HCT116 (cell line): ENCODE measurements around the gene AP3D1. TPM values are rescaled to one million over a fixed set of nuclear protein-coding genes. Genes with fewer than 3 reads are reported as not detected.

ENCODE experiments used
- ATAC-seq: fragments of 200-7000 bp; cut with Tn5 transposase; 2 replicates; pipeline ENCODE4 v1.9.1; 2020; ENCODE audit warnings: mild to moderate bottlenecking, moderate library complexity
- BruUV-seq: library from RNA; stranded (reverse); fragments of 400-500 nt; replicated peaks from 2 replicates; lab custom pipeline; 2021; lab: Mats Ljungman, UMichigan
- CTCF ChIA-PET: fragments of 300-600 bp; sonication (Branson Sonifier 250); formaldehyde crosslinking; loops from one replicate; lab custom pipeline; 2021; ENCODE audit warnings: antibody characterized with exemption; lab: Charles Lee
- POLR2A ChIA-PET: fragments of 300-600, 350-600 bp; sonication (Branson Sonifier 250); formaldehyde crosslinking; loops from one replicate; lab custom pipeline; 2021; ENCODE audit warnings: antibody characterized with exemption; lab: Charles Lee
- RAD21 ChIA-PET, 2 experiments: fragments of 300-600 bp; sonication (Branson Sonifier 250); formaldehyde crosslinking; loops; one replicate each; lab custom pipeline; 2023; ENCODE audit warnings: low total read pairs in 2 of 2; ENCODE audit not compliant: uncharacterized antibody in 2 of 2, unreplicated experiment in 2 of 2, low non-redundant PET in 1 of 2; lab: Charles Lee
- DNase-seq: peaks from one replicate; pipeline ENCODE4 v3.0.0-alpha.2; 2010; ENCODE audit warnings: low read depth, low spot score
- H2AFZ ChIP-seq: fragments of 200-600 bp; shearing (Covaris generic), sonication (generic); 2 replicates; pipeline ENCODE4 v1.6.1; 2017; ENCODE audit warnings: low read depth, mixed run types, mixed read lengths, antibody characterized with exemption, low read length; ENCODE audit not compliant: poor library complexity, severe bottlenecking
- H3K27ac ChIP-seq: 2 replicates; pipeline ENCODE4 v1.5.1; 2012; ENCODE audit warnings: low read depth, low read length
- H3K27me3 ChIP-seq: fragments of 200-600 bp; sonication (generic); 2 replicates; pipeline ENCODE4 v1.6.1; 2016; ENCODE audit warnings: mixed run types, low read length, mixed read lengths; ENCODE audit not compliant: insufficient read depth
- H3K36me3 ChIP-seq, 2 experiments: fragments of 200-500 bp in 1 of 2; fragments of 200-600 bp in 1 of 2; sonication (Bioruptor generic) in 1 of 2; sonication (generic) in 1 of 2; 2 replicates each; pipeline versions ENCODE4 v1.5.1 to v1.6.1; 2014 to 2016; ENCODE audit warnings: low read length in 2 of 2, inconsistent platforms in 1 of 2, mixed read lengths in 1 of 2, mixed run types in 1 of 2; ENCODE audit not compliant: insufficient read depth in 2 of 2, control insufficient read depth in 1 of 2
- H3K4me1 ChIP-seq, 2 experiments: fragments of 200-600 bp in 1 of 2; sonication (generic) in 1 of 2; 2 replicates each; pipeline versions ENCODE4 v1.5.1 to v1.6.1; 2012 to 2017; ENCODE audit warnings: low read length in 2 of 2, inconsistent platforms in 1 of 2, mild to moderate bottlenecking in 1 of 2, mixed read lengths in 1 of 2, mixed run types in 1 of 2, moderate library complexity in 1 of 2; ENCODE audit not compliant: insufficient read depth in 2 of 2, control insufficient read depth in 1 of 2
- H3K4me2 ChIP-seq: fragments of 200-600 bp; sonication (generic); 2 replicates; pipeline ENCODE4 v1.6.1; 2017; ENCODE audit warnings: mixed run types, low read length, mixed read lengths
- H3K4me3 ChIP-seq, 2 experiments: fragments of 200-600 bp in 1 of 2; sonication (generic) in 1 of 2; replicated peaks in 1 of 2; 2 replicates each; pipeline ENCODE4 v1.5.1; 2011 to 2016; ENCODE audit warnings: low read length in 2 of 2, control low read depth in 1 of 2, low read depth in 1 of 2, mild to moderate bottlenecking in 1 of 2, mixed read lengths in 1 of 2, mixed run types in 1 of 2
- H3K79me2 ChIP-seq: fragments of 200-600 bp; sonication (generic); 2 replicates; pipeline ENCODE4 v1.6.1; 2017; ENCODE audit warnings: mild to moderate bottlenecking, mixed run types, low read length, moderate library complexity, mixed read lengths; ENCODE audit not compliant: insufficient read depth
- H3K9ac ChIP-seq: fragments of 200-600 bp; sonication (generic); 2 replicates; pipeline ENCODE4 v1.6.1; 2016; ENCODE audit warnings: low read length, mixed read lengths
- H3K9me2 ChIP-seq: fragments of 200-600 bp; sonication (generic), shearing (Covaris generic); 2 replicates; pipeline ENCODE4 v1.6.1; 2017; ENCODE audit warnings: mixed run types, mild to moderate bottlenecking, moderate library complexity; ENCODE audit not compliant: insufficient read depth
- H3K9me3 ChIP-seq, 2 experiments: fragments of 200-500 bp in 1 of 2; fragments of 200-600 bp in 1 of 2; sonication (Bioruptor generic) in 1 of 2; sonication (generic) in 1 of 2; 2 replicates each; pipeline ENCODE4 v1.6.1; 2014 to 2017; ENCODE audit warnings: low read length in 2 of 2, mixed read lengths in 2 of 2, inconsistent platforms in 1 of 2, low read depth in 1 of 2, mild to moderate bottlenecking in 1 of 2, mixed run types in 1 of 2, moderate library complexity in 1 of 2; ENCODE audit not compliant: control insufficient read depth in 1 of 2, insufficient read depth in 1 of 2
- H4K20me1 ChIP-seq: fragments of 200-600 bp; sonication (generic), shearing (Covaris generic); 2 replicates; pipeline ENCODE4 v1.6.1; 2017; ENCODE audit warnings: mixed run types, mild to moderate bottlenecking, moderate library complexity; ENCODE audit not compliant: insufficient read depth
- CTCF ChIP-seq, 3 experiments: fragments of 200-600 bp in 1 of 3; sonication (generic) in 1 of 3; IDR thresholded peaks in 2 of 3; conservative IDR thresholded peaks in 1 of 3; 2 replicates each; pipeline ENCODE4 v1.5.1; 2012 to 2017; ENCODE audit warnings: low read depth in 2 of 3, low read length in 2 of 3, antibody characterized with exemption in 1 of 3, borderline replicate concordance in 1 of 3, control low read depth in 1 of 3, mild to moderate bottlenecking in 1 of 3, mixed read lengths in 1 of 3, mixed run types in 1 of 3, moderate library complexity in 1 of 3; ENCODE audit not compliant: insufficient read depth in 1 of 3
- ELF1 ChIP-seq: IDR thresholded peaks from 2 replicates; pipeline ENCODE4 v1.6.1; 2012; ENCODE audit warnings: low read depth, borderline replicate concordance
- EZH2 ChIP-seq: fragments of 200-600 bp; sonication (generic); IDR thresholded peaks from 2 replicates; pipeline ENCODE4 v1.6.1; 2017; ENCODE audit warnings: antibody characterized with exemption, mixed run types
- JUND ChIP-seq: IDR thresholded peaks from 2 replicates; pipeline ENCODE4 v1.6.1; 2012
- TCF7L2 ChIP-seq: IDR thresholded peaks from 2 replicates; pipeline ENCODE4 v1.7.0; 2011; ENCODE audit warnings: borderline replicate concordance, inconsistent platforms; ENCODE audit not compliant: insufficient read depth, insufficient read length; ENCODE audit errors: extremely low read depth
- ZBTB33 ChIP-seq: IDR thresholded peaks from 2 replicates; pipeline ENCODE4 v1.6.1; 2011; ENCODE audit warnings: mild to moderate bottlenecking, low read length, moderate library complexity; ENCODE audit not compliant: insufficient replicate concordance; ENCODE audit errors: extremely low read depth
- ZNF274 ChIP-seq: fragments of 200-500 bp; sonication (Bioruptor generic); IDR thresholded peaks from 2 replicates; pipeline ENCODE4 v1.6.1; 2014; ENCODE audit warnings: mild to moderate bottlenecking, low read depth, low read length, inconsistent platforms
- intact Hi-C: fragments of 100-400 bp; cut with micrococcal nuclease; formaldehyde crosslinking; loops from 2 replicates; pipeline ENCODE4 v1.10.0; 2022
- total RNA-seq: library from RNA; stranded (reverse); gene quantifications from one replicate; pipeline ENCODE4 v1.2.1, GENCODE V29; 2021; ENCODE audit not compliant: unreplicated experiment

AP3D1 gene
- total RNA-seq, 1 experiment from 2014 or later = 137 TPM

GRCh38 chr19:2115324-2115723 is 36.0 kb downstream of the AP3D1 start:
- no peak overlapping the region for H3K27ac ChIP-seq
- H2AFZ ChIP-seq = no peak overlapping the region
- no peaks in the 10 kb centered on the region for H3K9me3 ChIP-seq
- intact Hi-C loops = no loop called here
- no peak overlapping the region for H3K9ac ChIP-seq
- H3K79me2 ChIP-seq = no peaks in the 10 kb centered on the region
- RAD21 ChIA-PET = no interaction called here
- H3K27me3 ChIP-seq = no peaks in the 10 kb centered on the region
- TF ChIP-seq JUND (no peak), ELF1 (no peak), ZBTB33 (no peak), TCF7L2 (no peak), ZNF274 (no peak), EZH2 (no peak), CTCF (IDR thresholded peaks at IDR 0.05 in 2 of 3, conservative IDR thresholded peaks at IDR 0.05 in 1 of 3; ENCODE audit: borderline replicate concordance in 1 of 3, insufficient read depth in 1 of 3, low read depth in 2 of 3, low read length in 2 of 3) (no peak)
- H3K4me2 ChIP-seq = no peak overlapping the region
- CTCF ChIA-PET = no interaction called here
- no TSS peak for BruUV-seq
- ATAC-seq (no peak), DNase-seq (no peak)
- POLR2A ChIA-PET = no interaction called here
- no peak overlapping the region for H3K4me3 ChIP-seq
- peaks cover 33 to 42% of the 10 kb centered on the region in 2 experiments; a peak in 3 of 4 replicates for H3K36me3 ChIP-seq
- H3K4me1 ChIP-seq = no peaks in the 10 kb centered on the region
- H4K20me1 ChIP-seq = no peaks in the 10 kb centered on the region
- H3K9me2 ChIP-seq = no peaks in the 10 kb centered on the region
